DMS153 (cell line): ENCODE results near the gene PRKN.
A peak's percentile ranks its signal among the peaks of the same experiment; 100 is the strongest.

ENCODE experiments used
- DNase-seq: peaks from one replicate; lab custom pipeline; 2025; lab: John Stamatoyannopoulos, UW

PRKN gene

GRCh38 chr6:161443848-161444247, 1283.7 kb downstream of the PRKN start:
- no peak for DNase-seq

- DNase-seq = no peak
Measured at GRCh38 chr6:161442420-161442819, 1285.1 kb downstream of the PRKN start.

- DNase-seq = no peak
Measured at GRCh38 chr6:161440299-161440698, 1287.3 kb downstream of the PRKN start.

DNA sequence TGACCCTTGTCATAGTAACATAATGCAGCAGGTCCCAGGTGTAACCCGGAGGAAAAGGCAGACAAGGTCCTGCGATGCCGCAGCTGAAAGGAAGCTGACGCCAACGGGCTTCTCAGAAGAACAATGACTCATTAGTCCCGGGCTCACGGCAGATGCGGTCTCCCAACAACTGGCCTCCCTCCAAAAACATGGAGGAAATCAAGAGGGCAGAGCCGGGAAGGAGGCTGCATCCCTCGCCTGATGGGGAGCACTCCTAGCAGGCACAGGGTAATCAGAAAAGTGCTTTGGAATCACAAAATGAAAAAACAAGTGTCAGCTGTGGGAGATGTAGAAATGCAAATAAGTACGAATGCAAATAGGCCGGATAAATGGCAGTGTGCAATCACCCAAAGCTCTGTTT, 1288.5 kb downstream of the PRKN start:
- DNase-seq = peak; percentile 64

GRCh38 chr6:161438430-161439030, 1289.0 kb downstream of the PRKN start:
- DNase-seq = no peak

DNA sequence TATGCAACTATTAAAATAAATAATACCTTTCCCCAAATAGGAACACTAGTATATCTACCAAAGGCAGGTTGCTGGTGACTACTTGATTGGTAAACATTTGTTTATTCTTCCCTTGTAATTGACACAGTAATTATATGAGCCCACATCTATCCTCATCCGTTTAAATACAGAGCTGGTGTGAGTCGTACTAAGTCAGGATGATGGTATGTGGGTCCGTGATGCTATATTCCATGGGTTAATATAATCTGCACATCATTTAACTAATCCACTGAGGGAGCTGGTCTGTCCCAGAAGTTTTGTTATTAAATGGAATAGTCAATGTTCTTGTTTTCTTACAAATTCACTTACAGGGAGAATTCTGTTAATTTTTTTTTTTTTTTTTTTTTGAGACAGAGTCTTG, 1289.7 kb downstream of the PRKN start:
- DNase-seq = no peak

DNA sequence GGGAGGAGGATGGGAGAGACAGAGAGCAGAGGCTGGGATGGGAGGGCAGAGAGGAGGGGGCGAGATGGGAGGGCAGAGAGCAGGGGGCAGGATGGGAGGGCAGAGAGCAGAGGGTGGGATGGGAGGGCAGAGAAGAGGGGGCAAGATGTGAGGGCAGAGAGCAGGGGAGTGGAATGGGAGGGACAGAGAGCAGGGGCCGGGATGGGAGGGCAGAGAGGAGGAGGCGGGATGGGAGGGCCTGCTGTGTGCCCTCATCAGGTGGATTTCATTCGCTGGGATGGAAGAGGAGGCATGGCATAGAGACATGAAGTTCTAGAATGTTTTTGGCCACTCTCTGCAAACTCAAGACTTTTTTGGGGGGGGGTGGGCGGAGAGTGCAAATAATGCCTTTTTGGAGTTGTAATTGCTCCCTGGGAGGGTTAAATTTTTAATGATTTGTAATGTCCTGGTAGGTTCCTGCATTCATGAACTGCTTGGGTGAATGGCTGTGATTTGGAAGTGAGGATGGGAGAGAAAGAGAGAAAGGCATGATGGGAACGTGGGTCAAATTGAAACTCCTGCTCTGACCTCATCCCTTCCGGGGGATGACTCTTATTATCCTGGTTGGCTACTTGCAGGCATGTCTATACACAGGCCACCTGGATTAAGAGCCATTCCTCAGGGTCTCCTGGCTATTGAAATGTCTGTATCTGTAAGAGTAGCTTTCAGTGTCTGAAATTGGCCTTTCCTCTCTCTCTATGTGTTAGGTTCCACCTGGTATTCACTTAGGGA, 1291.3 kb downstream of the PRKN start:
- no peak for DNase-seq

- no peak for DNase-seq
Measured at GRCh38 chr6:161435748-161436070, 1291.9 kb downstream of the PRKN start.

DNA sequence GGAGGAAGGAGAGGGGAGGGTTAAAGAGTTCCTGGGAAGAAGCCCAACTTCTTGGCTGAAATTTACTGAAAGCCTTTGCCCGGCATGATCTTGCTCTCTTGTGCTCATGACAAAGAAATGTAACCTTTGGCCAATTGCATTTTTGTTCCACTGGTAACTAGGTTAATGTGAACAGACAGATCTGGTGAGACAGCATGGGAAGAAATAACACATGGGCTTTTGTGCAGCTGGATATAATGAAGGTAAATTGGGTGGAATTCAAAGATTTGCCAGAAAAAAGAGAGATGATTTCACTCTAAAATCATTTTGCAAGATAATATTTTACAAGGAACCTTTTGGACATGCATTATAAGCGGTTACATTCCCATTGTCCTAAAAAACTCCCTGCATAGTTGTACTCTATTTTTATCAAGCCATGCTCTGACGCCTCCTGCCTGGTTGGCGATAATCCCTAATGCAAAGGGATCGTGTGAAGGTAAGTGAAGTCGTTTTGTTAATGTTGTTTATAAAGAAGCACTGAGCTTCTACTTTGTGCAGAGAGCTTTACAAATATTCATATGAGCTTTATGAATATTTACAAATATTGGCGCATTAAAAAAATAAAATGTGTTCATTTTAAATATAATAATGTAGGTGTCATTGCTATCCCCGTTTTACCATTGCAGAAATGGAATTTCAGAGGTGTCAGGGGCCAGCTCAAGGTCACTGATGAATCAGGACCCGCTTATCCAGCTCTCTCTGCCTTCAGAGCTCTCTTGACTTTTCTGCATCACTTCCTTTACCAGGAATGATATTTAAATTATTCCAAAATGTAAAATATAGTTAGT, 1292.4 kb downstream of the PRKN start:
- DNase-seq = no peak

DNA sequence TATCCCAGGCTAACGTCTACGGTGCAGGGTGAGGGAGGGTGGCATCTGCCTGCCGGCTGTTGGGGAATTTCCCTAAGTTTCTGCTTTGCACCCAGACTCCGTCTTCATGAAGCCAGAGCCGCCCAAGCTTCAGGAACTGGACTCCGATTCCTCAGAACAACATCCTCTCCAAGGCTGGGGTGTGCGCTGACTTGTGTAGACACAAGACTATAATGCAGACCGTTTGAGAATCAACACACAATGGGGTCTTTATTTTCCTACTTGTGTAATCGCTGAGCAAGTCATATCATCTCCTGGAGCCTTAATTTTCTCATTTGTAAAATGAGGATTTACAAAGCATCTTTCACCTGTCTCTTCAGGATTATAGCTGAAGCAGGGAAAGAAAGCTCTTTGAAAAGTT, 1293.2 kb downstream of the PRKN start:
- DNase-seq = no peak

- DNase-seq = no peak
Measured at GRCh38 chr6:161432546-161432945, 1295.0 kb downstream of the PRKN start.

- no peak for DNase-seq
Measured at GRCh38 chr6:161429921-161430490, 1297.6 kb downstream of the PRKN start.

DNA sequence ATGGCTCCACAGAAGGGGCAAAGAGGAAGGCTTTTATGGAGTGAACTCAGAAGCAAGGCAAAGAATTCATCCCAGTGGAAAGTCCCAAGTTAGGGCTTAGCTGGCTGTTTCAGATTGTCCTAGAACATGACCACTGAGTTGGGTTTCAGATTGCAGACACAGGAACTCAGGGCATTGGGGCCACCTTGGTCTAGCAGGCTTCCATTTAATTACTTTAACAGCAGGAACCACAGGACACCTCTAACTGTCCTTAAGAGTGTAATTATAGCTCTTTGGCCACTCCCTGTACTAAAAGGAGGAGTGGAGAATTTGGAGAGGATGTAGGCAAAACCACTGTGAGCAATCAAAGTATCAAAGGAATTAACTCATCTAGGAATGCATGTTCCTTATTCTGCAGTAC, 1303.1 kb downstream of the PRKN start:
- DNase-seq = no peak

DNA sequence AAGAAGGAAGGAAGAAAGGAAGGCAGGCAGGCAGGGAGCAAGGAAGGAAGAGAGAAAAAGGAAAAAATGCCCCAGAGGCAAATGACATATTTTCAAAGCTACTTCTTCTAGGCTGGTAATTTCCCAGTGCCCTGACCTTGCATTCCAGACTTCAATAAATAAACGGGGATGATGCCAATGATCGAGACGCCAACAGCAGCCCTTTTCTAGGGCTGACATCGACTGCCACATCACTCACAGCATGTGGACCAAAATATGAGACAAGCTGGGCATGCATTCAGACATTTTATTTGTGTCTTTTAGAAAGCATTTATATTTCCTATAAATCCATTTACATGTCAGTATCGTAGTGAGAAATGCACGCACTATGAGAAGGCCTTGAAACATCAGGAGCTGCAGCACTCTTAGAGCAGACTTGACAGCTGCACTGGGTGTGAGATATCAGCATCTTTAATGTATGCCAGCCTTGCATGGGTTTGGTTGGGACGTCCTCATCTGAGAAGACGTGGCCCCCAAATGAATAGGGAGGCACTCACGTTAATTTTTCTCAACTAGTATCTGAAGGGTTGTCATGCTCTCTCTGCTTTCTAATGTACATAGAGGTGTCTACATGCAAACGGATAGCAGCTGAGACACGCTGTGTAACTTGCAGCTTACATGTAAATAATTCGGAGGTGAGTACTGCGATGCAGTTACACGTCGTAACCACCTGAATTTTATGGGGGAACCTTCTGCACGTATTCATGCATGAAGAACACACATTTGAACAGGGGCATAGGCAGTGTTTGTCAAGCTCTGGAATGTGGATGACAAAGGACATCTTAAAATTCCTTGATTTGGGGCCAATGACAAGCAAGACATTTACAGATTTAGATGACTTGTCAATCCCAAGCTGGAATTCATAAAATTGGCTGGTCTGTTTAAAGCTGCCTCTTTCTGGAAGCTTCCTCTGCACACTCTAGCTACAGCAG, 1304.6 kb downstream of the PRKN start:
- no peak for DNase-seq

- DNase-seq = peak; percentile 4
Measured at GRCh38 chr6:161418463-161418945, 1309.1 kb downstream of the PRKN start.

- DNase-seq = no peak
Measured at GRCh38 chr6:161417717-161418462, 1309.7 kb downstream of the PRKN start.

DNA sequence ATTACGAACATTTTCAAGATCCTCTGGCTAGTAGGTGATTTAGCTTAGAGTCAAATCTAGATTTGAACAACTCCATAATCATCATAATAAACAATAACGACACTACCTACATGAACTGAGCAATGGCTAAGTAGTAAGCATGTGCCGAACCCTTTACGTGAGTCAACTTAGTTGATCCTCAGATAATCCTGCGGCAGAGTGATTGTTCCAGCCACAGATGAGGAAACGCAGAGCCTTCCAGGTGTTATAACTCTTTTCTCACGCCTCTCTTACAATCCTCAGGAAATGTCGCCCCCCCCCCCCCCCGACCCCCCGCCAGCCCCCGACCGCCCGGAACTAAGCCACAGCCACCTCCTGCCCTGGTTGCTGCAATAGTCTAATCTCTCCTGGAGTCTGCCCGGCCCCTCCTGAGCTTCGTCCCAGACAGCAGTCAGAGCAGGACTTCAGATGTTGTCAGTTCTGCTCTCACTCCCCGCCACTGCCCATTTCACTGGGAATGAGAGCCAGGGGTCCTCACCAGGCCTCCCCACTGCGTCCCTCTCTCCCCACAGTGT, 1312.2 kb downstream of the PRKN start:
- no peak for DNase-seq

DNA sequence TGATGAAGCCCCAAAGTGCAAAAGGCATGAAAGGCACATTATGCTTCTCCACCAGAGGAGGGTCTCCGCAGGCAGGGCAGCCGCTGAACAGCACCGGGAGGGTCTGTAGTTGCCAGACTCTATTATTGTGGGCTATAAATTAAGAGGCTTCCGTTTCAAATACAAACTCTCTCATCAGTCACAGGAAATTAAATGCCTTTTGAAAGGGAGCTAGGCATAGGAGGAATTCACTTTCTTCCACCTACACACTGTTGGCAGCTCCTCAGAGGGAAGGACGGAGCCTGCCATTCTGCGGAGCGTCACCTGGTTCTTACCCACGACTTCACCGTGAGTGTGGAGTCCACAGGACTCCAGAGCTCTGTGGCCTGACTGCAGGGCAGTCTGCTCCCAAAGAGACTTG, 1312.9 kb downstream of the PRKN start:
- no peak for DNase-seq

DNA sequence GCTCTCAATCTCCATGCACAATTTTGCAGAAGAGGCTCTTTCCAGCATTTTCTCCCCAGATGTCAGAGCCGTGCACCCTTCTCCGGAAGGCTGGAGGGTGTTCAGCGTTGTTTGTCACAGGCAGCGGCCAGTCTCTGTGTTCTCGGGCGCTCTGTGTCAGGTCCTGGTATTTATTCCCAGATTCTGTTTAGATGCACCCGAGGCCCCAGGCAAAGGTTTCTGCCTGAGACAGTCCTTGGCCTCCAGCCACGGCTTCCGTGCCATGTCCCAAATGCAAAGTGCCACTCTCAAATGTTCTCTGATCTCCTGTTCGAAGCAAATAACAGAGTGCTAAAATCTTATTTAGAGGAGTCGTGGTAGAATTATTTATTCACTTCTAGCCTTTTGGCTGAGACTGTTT, 1313.4 kb downstream of the PRKN start:
- no peak for DNase-seq

DNA sequence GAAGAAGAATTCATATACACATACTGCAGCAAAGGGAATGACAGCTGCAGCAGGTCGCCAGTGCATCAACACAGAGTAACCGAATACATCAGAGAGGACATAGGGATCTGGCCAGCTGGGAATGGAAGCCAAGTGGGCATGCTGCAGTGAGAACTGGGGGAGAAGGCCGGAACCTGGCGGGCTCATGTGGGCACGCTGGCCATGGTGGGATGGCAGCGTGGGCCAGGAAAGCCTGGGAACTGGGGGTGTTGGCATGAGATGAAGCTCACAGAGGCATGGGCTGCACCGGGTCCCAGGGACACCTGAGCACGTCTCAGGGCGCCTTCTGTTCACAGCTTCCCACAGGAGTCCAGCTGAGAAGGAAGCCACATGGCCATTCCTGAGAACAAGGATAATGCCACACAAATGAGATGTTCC, 1314.2 kb downstream of the PRKN start:
- DNase-seq = no peak
